K562 (cell line): Measurements from ENCODE around the gene DYNC1H1.

Experiments used
- NR2C2 ChIP-seq, 2 experiments: fragments of 200-800 bp in 1 of 2; sonication (Bioruptor generic) in 1 of 2; sonication (generic) in 1 of 2; formaldehyde crosslinking in 1 of 2; IDR thresholded peaks; 2 replicates each; pipeline versions ENCODE4 v1.6.1 to v1.8.0; 2016 to 2022; ENCODE audit warnings: mild to moderate bottlenecking in 1 of 2, missing compliant biosample characterization in 1 of 2, missing genetic modification characterization in 1 of 2, missing genetic modification reagents in 1 of 2
- POLR2AphosphoS5 ChIP-seq: IDR thresholded peaks from 2 replicates; pipeline ENCODE4 v1.6.1; 2011; ENCODE audit warnings: mild to moderate bottlenecking, low read depth, low read length, moderate library complexity; ENCODE audit not compliant: control insufficient read depth, insufficient read depth
- SMC3 ChIP-seq: conservative IDR thresholded peaks from 2 replicates; pipeline ENCODE4 v1.6.1; 2011; ENCODE audit warnings: low read depth, low read length, improper control_type of control experiment; ENCODE audit not compliant: insufficient read depth

- TF ChIP-seq NR2C2 (CRISPR knock-in tag; IDR thresholded peaks at IDR 0.05) = no peak
- TF ChIP-seq NR2C2 (tag; IDR thresholded peaks at IDR 0.05) = no peak
- no peak for TF ChIP-seq SMC3
- no peak for TF ChIP-seq POLR2AphosphoS5
Measured at GRCh38 chr14:101973356-101973755, 9.0 kb downstream of the DYNC1H1 start.
